Suprapubic skin (tissue), 4 donors: ENCODE results near the gene USP22. TPM values are rescaled to one million over a fixed set of nuclear protein-coding genes. Genes with fewer than 3 reads are reported as not detected.

Experiments used
- DNase-seq, 2 donors: peaks; one replicate each; pipeline ENCODE4 v3.0.0-alpha.2; 2019; ENCODE audit warnings: low spot score in 2 of 2
- H3K27ac ChIP-seq: fragments of 200-600 bp; sonication (generic); one replicate; pipeline ENCODE4 v1.5.1; 2019
- H3K27me3 ChIP-seq: fragments of 200-600 bp; sonication (generic); one replicate; pipeline ENCODE4 v1.5.1; 2019
- H3K36me3 ChIP-seq: fragments of 200-600 bp; sonication (generic); one replicate; pipeline ENCODE4 v1.5.1; 2019
- H3K4me1 ChIP-seq: fragments of 200-600 bp; sonication (generic); one replicate; pipeline ENCODE4 v1.5.1; 2019
- H3K4me3 ChIP-seq: fragments of 200-600 bp; sonication (generic); one replicate; pipeline ENCODE4 v1.5.1; 2019; ENCODE audit warnings: mild to moderate bottlenecking
- H3K9me3 ChIP-seq: fragments of 200-600 bp; sonication (generic); one replicate; pipeline ENCODE4 v1.5.1; 2019
- CTCF ChIP-seq, 2 donors: fragments of 200-600 bp in 1 of 2; fragments of 450-650 bp in 1 of 2; sonication (generic) in 1 of 2; IDR thresholded peaks; one replicate each; pipeline ENCODE4 v1.5.1; 2016 to 2019; ENCODE audit warnings: antibody characterized with exemption in 2 of 2, mild to moderate bottlenecking in 1 of 2, moderate library complexity in 1 of 2
- EP300 ChIP-seq: sonication (generic); formaldehyde crosslinking; IDR thresholded peaks from one replicate; pipeline ENCODE4 v1.6.1; 2017; ENCODE audit warnings: antibody characterized with exemption
- POLR2A ChIP-seq, 2 donors: fragments of 450-650 bp; IDR thresholded peaks; one replicate each; pipeline ENCODE4 v1.6.1; 2017; ENCODE audit warnings: antibody characterized with exemption in 2 of 2, mild to moderate bottlenecking in 2 of 2, moderate library complexity in 2 of 2
- POLR2AphosphoS5 ChIP-seq, 3 donors: sonication (generic); formaldehyde crosslinking; IDR thresholded peaks; one replicate each; pipeline ENCODE4 v1.6.1; 2017; ENCODE audit warnings: antibody characterized with exemption in 3 of 3
- WGBS: methylation state at CpG from one replicate; pipeline ENCODE4 v1.1.5; 2018; 5-methylcytosine and 5-hydroxymethylcytosine counted together
- total RNA-seq, 4 donors: library from RNA; depleted of rRNA; stranded (reverse); fragments of >200 nt; gene quantifications; one replicate each; pipeline ENCODE4 v1.1.0, GENCODE V29; 2016

USP22 gene
- total RNA-seq, 4 donors from 2014 or later: 116 to 166 (median 152) TPM

- Histone ChIP-seq H3K36me3 (peaks cover 32% of the 10 kb centered on the region), H3K4me1 (peaks cover 51% of the 10 kb centered on the region), H3K27ac (peak overlapping the region; percentile 2), H3K27me3 (no peaks in the 10 kb centered on the region), H3K4me3 (no peak overlapping the region), H3K9me3 (no peaks in the 10 kb centered on the region)
- TF ChIP-seq CTCF (IDR thresholded peaks at IDR 0.05) (no peak), POLR2AphosphoS5 (IDR thresholded peaks at IDR 0.05) (no peak), EP300 (no peak), POLR2A (IDR thresholded peaks at IDR 0.05) (no peak)
- no peak for DNase-seq
- WGBS: 36% methylated on average over 2 of the region's 2 CpGs
These were observed 13.3 kb downstream of the USP22 start for GRCh38 chr17:21029515-21029914.

- Histone ChIP-seq H3K9me3 (no peaks in the 10 kb centered on the region), H3K27ac (peak overlapping the region; percentile 2), H3K36me3 (peaks cover 37% of the 10 kb centered on the region), H3K27me3 (no peaks in the 10 kb centered on the region), H3K4me1 (peaks cover 48% of the 10 kb centered on the region), H3K4me3 (no peak overlapping the region)
- no peak for DNase-seq
- 21% methylated on average over 7 of the region's 7 CpGs for WGBS
- no peak for TF ChIP-seq CTCF (IDR thresholded peaks at IDR 0.05)
- TF ChIP-seq POLR2A (IDR thresholded peaks at IDR 0.05): no peak
- no peak for TF ChIP-seq POLR2AphosphoS5 (IDR thresholded peaks at IDR 0.05)
- TF ChIP-seq EP300: no peak
These were observed 13.8 kb downstream of the USP22 start for GRCh38 chr17:21029036-21029435.

GRCh38 chr17:21028192-21028591 lies 14.6 kb downstream of the USP22 start:
- Histone ChIP-seq H3K27me3 (no peaks in the 10 kb centered on the region), H3K36me3 (peaks cover 41% of the 10 kb centered on the region), H3K27ac (no peak overlapping the region), H3K4me3 (no peak overlapping the region), H3K9me3 (no peaks in the 10 kb centered on the region), H3K4me1 (peaks cover 43% of the 10 kb centered on the region)
- TF ChIP-seq POLR2AphosphoS5 (IDR thresholded peaks at IDR 0.05) (no peak), CTCF (IDR thresholded peaks at IDR 0.05) (no peak), POLR2A (IDR thresholded peaks at IDR 0.05) (no peak), EP300 (no peak)
- DNase-seq: no peak
- 88% methylated on average over 13 of the region's 13 CpGs for WGBS

- 88% methylated on average over 13 of the region's 14 CpGs for WGBS
- no peak for DNase-seq
- Histone ChIP-seq H3K27me3 (no peaks in the 10 kb centered on the region), H3K27ac (no peak overlapping the region), H3K4me1 (peaks cover 32% of the 10 kb centered on the region), H3K4me3 (no peak overlapping the region), H3K9me3 (no peaks in the 10 kb centered on the region), H3K36me3 (peaks cover 41% of the 10 kb centered on the region)
- TF ChIP-seq CTCF (IDR thresholded peaks at IDR 0.05) (no peak), POLR2AphosphoS5 (IDR thresholded peaks at IDR 0.05) (no peak), EP300 (no peak), POLR2A (IDR thresholded peaks at IDR 0.05) (no peak)
These were observed 15.8 kb downstream of the USP22 start for GRCh38 chr17:21027031-21027430.

GRCh38 chr17:21025451-21025850 lies 17.4 kb downstream of the USP22 start:
- peaks cover 50% of the 10 kb centered on the region for H3K36me3 ChIP-seq
- no peaks in the 10 kb centered on the region for H3K27me3 ChIP-seq
- 72% methylated on average over 5 of the region's 5 CpGs for WGBS
- H3K9me3 ChIP-seq: no peaks in the 10 kb centered on the region
- no peak for DNase-seq
- H3K4me3 ChIP-seq: no peak overlapping the region
- TF ChIP-seq EP300: no peak
- no peak for TF ChIP-seq CTCF (IDR thresholded peaks at IDR 0.05)
- no peak for TF ChIP-seq POLR2AphosphoS5 (IDR thresholded peaks at IDR 0.05)
- TF ChIP-seq POLR2A (IDR thresholded peaks at IDR 0.05): no peak
- H3K27ac ChIP-seq: no peak overlapping the region
- peaks cover 34% of the 10 kb centered on the region for H3K4me1 ChIP-seq
